Stimulated activated naive B cell treated with anti-CD40 and anti-IgM and Interleukin-4, amounts not matched to agents 10 μg/mL and 1 μg/mL and 100 μg/mL, for 72 hours (primary cell): ENCODE measurements around the gene SPIRE2.
A peak's percentile ranks its signal among the peaks of the same experiment; 100 is the strongest.
"Not testable (repeated sequence)": the region's sequence is repeated elsewhere in the genome, so short reads cannot be mapped to it uniquely, and the experiment has no call there.

Source experiments
- ATAC-seq, 2 donors: fragments of 150-1000 bp; cut with Tn5 transposase; replicated peaks; 2 replicates each; pipeline ENCODE4 v1.10.0; 2021; ENCODE audit warnings: moderate library complexity in 1 of 2
- DNase-seq: peaks from one replicate; pipeline ENCODE4 v3.0.0; 2021
- H3K27ac Mint-ChIP-seq: one replicate; pipeline ENCODE4 v1.8.0; 2022; ENCODE audit warnings: mild to moderate bottlenecking, mixed read lengths
- H3K27me3 Mint-ChIP-seq, 2 donors: one replicate each; pipeline ENCODE4 v1.8.0; 2022; ENCODE audit warnings: mixed read lengths in 2 of 2
- H3K36me3 Mint-ChIP-seq, 2 donors: one replicate each; pipeline ENCODE4 v1.8.0; 2022; ENCODE audit warnings: mixed read lengths in 2 of 2, mild to moderate bottlenecking in 1 of 2
- H3K4me1 Mint-ChIP-seq, 2 donors: one replicate each; pipeline ENCODE4 v1.8.0; 2022; ENCODE audit warnings: mixed read lengths in 2 of 2, mild to moderate bottlenecking in 1 of 2
- H3K4me3 Mint-ChIP-seq, 2 donors: one replicate each; pipeline ENCODE4 v1.8.0; 2022; ENCODE audit warnings: mild to moderate bottlenecking in 2 of 2, mixed read lengths in 2 of 2, moderate library complexity in 1 of 2
- H3K9me3 Mint-ChIP-seq, 2 donors: one replicate each; pipeline ENCODE4 v1.8.0; 2022; ENCODE audit warnings: mixed read lengths in 2 of 2, mild to moderate bottlenecking in 1 of 2

Gene SPIRE2

DNA sequence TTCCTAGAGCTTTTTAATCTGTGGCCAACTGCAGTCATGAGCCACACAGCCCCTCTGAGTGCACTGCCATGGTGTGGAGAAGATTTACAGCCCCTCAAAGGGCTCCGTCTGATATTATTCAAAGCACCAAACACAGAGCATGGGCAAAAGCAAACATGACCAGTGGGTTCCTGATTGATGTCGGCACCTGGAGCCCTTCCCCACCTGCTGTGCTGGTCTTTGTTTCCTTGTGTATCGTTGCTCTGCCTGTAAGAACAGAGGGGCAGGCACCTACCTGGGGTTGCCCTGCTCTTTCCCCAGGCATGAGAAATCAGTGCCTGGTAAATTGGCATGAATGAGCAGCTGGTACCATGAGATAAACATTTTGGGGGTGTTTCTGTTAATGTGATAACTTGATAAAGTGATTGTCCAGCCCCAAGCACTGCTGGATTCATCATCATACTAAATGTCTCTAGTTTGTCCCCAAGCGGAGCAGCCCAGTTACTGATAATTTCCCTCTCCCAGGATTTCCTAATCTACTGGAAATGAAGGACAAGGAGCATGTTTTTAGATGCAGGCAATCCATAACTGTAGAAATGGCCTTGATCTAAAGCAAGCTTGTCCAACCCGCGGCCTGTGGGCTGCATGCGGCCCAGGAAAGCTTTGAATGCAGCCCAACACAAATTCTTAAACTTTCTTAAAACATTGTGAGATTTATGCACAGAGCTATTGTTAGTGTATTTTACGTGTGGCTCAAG is 5.0 kb upstream of the SPIRE2 start:
- Mint-ChIP-seq H3K27me3 (peaks cover 5 to 11% of the 10 kb centered on the region in 2 donors), H3K4me1 (peaks cover 6 to 11% of the 10 kb centered on the region in 2 donors), H3K4me3 (no peak overlapping the region), H3K9me3 (no peaks in the 10 kb centered on the region), H3K27ac (no peak overlapping the region), H3K36me3 (peaks cover 0 to 2% of the 10 kb centered on the region in 2 donors)
- ATAC-seq (no peak), DNase-seq (no peak)

DNA sequence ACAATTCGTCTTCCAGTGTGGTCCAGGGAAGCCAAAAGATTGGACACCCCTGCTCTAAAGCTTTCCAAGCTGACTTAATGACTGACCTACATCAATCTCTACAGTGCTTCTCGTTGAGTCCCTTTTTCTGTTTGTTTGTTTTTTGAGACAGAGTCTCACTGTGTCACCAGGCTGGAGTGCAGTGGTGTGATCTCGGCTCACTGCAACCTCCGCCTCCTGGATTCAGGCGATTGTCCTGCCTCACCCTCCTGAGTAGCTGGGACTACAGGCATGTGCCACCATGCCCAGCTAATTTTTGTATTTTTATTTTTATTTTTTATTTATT is 4.5 kb upstream of the SPIRE2 start:
- H3K9me3 Mint-ChIP-seq, ATAC-seq, H3K4me3 Mint-ChIP-seq, H3K36me3 Mint-ChIP-seq, H3K27ac Mint-ChIP-seq, H3K4me1 Mint-ChIP-seq, DNase-seq: not testable (repeated sequence)
- H3K27me3 Mint-ChIP-seq, result peaks cover 5 to 12% of the 10 kb centered on the region in 2 donors

DNA sequence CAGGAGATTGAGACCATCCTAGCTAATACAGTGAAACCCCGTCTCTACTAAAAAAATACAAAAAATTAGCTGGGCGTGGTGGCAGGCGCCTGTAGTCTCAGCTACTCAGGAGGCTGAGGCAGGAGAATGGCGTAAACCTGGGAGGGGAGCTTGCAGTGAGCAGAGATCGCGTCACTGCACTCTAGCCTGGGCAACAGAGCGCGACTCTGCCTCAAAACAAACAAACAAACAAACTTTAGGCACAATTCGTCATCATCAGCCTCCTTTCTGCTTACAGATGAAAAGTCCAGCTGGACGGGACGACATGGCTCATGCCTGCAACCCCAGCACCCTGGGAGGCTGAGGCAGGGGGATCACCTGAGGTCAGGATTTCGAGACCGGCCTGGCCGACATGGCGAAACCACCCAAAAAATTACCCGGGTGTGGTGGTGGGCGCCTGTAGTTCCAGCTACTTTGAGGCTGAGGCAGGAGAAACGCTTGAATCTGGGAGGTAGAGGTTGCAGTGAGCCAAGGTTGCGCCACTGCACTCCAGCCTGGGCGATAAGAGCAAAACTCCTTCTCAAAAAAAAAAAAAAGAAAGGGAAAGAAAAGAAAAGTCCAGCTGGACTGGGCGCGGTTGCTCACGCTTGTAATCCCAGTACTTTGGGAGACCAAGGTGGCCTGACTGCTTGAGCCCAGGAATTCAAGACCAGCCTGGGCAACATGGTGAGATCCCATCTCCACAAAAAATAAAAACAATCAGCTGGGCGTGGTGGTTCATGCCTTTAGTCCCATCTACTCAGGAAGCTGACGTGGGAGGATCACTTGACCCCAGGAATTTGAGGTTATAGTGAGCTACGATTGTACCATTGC is 1.5 kb upstream of the SPIRE2 start:
- peaks cover 0 to 2% of the 10 kb centered on the region in 2 donors for H3K36me3 Mint-ChIP-seq
- H3K9me3 Mint-ChIP-seq, result no peaks in the 10 kb centered on the region
- no peak for DNase-seq
- ATAC-seq, result no peak
- peaks cover 23 to 40% of the 10 kb centered on the region in 2 donors for H3K27me3 Mint-ChIP-seq
- no peak overlapping the region for H3K27ac Mint-ChIP-seq
- H3K4me1 Mint-ChIP-seq, result peaks cover 0 to 6% of the 10 kb centered on the region in 2 donors
- no peak overlapping the region for H3K4me3 Mint-ChIP-seq

DNA sequence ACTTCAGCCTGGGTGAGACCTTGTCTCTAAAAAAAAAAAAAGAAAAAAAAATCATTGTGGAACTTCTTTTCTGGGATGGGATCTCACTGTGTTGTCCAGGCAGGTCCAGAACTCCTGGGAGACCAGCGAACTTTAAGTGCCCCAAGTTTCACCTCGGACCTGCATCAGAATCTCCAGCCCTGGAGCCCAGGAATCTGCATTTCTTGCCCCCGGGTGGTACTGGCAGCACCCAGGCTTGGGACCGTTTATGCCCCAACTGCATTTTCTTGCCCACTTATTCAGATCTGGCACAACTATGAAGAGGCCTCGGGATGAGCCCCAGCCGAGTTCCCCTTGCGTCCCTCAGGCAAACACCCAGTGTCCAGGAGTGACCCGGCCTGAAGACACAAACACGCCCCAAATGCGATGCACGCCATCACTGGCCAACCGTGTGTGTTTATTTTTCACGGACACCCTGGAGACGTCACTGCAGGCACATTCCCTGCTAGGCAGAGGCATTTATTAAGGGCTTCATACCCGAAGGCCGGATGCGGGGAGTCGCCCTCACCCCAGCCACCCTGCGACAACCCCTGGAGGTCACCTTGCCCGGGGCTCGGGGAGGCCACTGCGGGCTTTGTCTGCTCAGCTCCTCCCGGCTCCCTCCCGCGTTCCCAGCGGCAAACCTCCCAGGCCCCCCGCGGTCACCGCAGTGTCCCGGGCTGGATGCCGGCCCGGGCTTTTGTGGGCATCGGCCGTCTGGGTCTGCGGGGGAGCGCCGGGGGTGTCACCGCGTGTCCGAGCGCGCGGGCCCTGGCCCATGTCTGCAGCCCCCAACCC is 684 bp upstream of the SPIRE2 start:
- no peaks in the 10 kb centered on the region for H3K9me3 Mint-ChIP-seq
- H3K27me3 Mint-ChIP-seq, result peaks cover 31 to 48% of the 10 kb centered on the region in 2 donors
- H3K36me3 Mint-ChIP-seq, result peaks cover 0 to 9% of the 10 kb centered on the region in 2 donors
- peaks cover 0 to 6% of the 10 kb centered on the region in 2 donors for H3K4me1 Mint-ChIP-seq
- H3K27ac Mint-ChIP-seq, result no peak overlapping the region
- peak overlapping the region; percentile 41 for H3K4me3 Mint-ChIP-seq
- DNase-seq, result no peak
- no peak for ATAC-seq

DNA sequence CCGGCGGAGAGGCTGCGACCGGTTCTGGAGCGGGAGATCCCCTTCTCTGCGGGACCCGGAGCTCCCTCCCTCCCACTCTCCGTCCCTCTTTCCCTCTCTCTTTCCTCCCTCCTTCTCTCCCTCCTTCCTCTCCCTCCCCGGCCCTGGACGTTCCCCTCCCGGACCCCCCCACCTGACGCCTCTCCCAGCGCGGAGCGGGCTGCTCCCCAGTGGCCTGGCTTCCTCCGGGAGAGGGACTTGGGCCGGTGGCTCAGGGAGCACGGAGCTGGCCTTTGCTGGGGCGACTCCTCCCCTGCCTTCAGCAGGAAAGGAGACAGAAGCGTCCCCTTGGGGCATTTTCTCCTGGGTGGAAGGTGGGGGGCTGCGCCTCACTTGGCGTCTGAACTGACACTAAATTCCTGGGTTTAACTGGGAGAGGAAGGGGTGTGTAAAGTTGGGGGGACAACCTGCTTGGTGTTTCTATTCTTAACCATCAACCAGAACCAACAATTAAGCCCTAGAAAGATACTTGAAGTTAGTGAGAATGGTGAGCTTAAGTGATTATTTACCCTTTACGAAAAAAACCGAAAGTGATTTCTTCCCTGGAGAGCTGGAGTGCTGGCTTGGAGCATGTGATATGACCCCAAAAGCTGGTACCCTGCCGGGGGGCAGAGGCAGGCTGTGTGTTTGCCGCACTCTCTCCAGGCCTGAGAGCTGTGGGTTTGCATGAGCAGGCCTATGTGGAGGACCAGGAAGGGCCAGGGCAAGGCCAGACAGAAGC is 775 bp downstream of the SPIRE2 start:
- peaks cover 32 to 60% of the 10 kb centered on the region in 2 donors for H3K27me3 Mint-ChIP-seq
- no peak for DNase-seq
- H3K9me3 Mint-ChIP-seq, result no peaks in the 10 kb centered on the region
- peaks cover 0 to 6% of the 10 kb centered on the region in 2 donors for H3K4me1 Mint-ChIP-seq
- H3K27ac Mint-ChIP-seq, result no peak overlapping the region
- peak overlapping the region; percentile 16 to 60 for H3K4me3 Mint-ChIP-seq
- peaks cover 0 to 9% of the 10 kb centered on the region in 2 donors for H3K36me3 Mint-ChIP-seq
- ATAC-seq, result no peak

DNA sequence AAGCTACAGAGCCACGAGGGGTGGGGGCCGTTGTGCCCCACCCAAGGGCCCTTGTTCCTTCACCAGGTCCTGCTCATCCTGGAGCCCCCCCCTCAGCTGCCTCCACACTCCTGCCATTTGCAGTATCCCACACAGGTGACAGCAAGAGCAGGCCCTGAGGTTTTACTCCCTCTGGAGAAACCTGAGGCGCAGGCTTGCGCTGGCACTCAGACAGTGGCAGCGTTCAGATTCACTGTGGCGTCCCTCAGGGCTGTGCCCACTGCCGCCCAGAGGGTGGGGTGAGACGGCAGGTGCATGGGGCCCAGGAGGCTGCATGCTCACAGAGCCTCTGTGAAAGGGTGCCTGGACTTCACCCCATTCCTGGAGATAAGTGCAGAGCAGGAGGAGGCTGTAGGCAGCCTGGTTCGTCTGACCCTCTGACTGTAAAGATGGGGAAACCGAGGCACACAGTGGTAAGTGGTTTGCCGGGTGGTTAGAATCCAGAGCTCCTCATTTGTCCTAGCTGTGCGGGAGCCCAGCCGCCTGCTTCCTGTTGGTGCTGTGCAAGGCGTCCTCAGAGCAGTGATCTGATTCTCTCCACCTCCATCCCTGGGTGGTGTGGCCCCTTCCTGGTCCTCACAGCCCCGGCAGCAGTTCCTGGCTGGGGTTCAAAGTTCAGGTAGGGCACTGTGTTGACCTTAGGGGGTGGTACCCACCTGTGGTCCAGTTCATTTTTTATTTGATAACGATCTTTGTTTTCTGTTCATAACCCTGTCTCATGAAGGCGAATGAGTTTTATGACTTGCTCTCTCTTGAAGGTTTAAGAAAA is 1.6 kb downstream of the SPIRE2 start:
- H3K27me3 Mint-ChIP-seq, result peaks cover 32 to 60% of the 10 kb centered on the region in 2 donors
- no peak overlapping the region for H3K4me3 Mint-ChIP-seq

DNA sequence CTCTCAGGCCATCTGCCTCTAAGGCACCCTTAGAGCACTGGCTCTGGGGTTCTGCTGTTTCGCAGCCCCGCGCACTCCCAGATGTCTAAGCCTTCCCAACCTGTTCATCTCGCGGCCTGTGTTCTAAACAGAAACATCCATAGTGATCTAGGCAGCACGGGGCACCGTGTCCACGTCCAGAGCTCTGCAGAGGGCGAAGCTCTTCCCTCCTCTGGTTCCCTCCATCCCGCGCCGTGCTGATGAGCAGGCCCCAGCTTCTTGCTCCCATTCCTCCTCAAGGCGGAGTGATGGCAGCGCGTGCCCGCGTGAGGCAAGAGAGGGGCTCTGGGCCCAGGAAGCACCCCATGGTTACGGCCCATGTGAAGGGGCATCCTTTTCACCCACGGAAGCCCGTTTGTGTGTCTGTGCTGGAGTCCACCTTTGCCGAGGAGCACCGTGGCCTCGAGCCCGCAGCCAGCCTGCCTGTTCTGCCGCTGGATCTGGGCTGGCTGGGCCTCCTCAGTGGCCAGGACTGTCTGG is 3.6 kb downstream of the SPIRE2 start:
- Mint-ChIP-seq H3K9me3 (no peaks in the 10 kb centered on the region), H3K36me3 (peaks cover 0 to 9% of the 10 kb centered on the region in 2 donors), H3K4me3 (no peak overlapping the region), H3K27me3 (peaks cover 27 to 56% of the 10 kb centered on the region in 2 donors), H3K4me1 (peaks cover 0 to 6% of the 10 kb centered on the region in 2 donors), H3K27ac (no peak overlapping the region)
- ATAC-seq (no peak), DNase-seq (no peak)

More for the DNA sequence above, 1.6 kb downstream of the SPIRE2 start:
- ATAC-seq (no peak), DNase-seq (no peak)
- Mint-ChIP-seq H3K9me3 (no peaks in the 10 kb centered on the region), H3K4me1 (peaks cover 0 to 6% of the 10 kb centered on the region in 2 donors), H3K27ac (no peak overlapping the region), H3K36me3 (peaks cover 0 to 9% of the 10 kb centered on the region in 2 donors)

DNA sequence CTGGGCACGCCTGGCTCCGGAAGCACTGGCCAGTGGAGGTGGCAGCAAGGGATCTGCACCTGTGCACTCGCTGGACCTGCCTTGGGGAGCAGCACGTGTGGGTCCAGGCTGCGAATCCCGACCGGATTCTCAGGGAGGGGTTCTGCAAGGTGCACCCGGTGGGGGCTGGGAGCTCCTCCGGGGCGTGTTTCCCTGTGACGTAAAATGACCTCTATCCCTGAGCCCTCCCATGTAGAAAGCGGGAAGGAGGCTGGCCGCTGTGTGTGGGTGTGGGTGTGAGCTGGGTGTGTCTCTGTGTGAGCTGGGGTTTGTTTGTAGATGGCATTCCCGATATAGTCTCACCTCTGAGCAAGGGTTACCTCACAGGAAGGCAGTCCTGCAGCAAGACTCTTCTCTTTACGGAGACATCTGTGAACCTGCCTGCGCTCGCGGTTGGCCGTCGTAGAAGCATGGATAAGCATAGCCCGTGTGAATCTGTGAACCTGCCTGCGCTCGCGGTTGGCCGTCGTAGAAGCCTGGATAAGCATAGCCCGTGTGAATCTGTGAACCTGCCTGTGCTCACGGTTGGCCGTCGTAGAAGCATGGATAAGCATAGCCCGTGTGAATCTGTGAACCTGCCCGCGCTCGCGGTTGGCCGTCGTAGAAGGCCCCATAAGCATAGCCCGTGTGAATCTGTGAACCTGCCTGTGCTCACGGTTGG is 5.5 kb downstream of the SPIRE2 start:
- DNase-seq, H3K27ac Mint-ChIP-seq, ATAC-seq, H3K9me3 Mint-ChIP-seq, H3K4me3 Mint-ChIP-seq, H3K36me3 Mint-ChIP-seq: not testable (repeated sequence)
- Mint-ChIP-seq H3K27me3 (peaks cover 27 to 48% of the 10 kb centered on the region in 2 donors), H3K4me1 (peaks cover 9 to 23% of the 10 kb centered on the region in 2 donors)

DNA sequence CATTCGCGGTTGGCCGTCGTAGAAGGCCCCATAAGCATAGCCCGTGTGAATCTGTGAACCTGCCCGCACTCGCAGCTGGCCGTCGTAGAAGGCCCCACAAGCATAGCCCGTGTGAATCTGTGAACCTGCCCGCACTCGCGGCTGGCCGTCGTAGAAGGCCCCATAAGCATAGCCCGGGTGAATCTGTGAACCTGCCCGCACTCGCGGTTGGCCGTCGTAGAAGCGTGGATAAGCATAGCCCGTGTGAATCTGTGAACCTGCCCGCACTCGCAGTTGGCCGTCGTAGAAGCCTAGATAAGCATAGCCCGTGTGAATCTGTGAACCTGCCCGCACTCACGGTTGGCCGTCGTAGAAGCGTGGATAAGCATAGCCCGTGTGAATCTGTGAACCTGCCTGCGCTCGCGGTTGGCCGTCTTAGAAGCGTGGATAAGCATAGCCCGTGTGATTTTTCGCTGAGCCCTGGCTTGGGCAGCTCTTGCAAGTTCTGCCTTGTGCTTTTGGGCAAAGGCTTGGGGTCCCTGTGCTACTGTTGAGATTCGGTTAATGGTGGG is 6.6 kb downstream of the SPIRE2 start:
- Mint-ChIP-seq H3K4me1 (peaks cover 9 to 18% of the 10 kb centered on the region in 2 donors), H3K27me3 (peaks cover 20 to 37% of the 10 kb centered on the region in 2 donors)
- ATAC-seq, H3K27ac Mint-ChIP-seq, H3K4me3 Mint-ChIP-seq, H3K9me3 Mint-ChIP-seq, DNase-seq, H3K36me3 Mint-ChIP-seq: not testable (repeated sequence)

DNA sequence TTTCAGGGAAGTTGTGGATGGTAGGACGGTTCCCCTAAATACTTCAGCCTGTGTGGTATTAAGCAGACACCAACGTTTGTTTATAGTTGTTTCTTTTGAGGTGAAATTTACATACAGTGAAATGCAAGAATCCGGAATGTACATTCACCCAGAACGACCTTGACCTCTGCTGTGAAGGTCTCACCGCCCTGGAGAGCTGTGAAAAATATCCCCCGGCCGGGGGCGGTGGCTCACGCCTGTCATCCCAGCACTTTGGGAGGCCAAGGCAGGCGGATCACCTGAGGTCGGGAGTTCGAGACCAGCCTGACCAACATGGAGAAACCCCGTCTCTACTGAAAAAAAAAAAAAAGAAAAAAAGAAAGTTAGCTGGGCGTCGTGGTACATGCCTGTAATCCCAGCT is 8.2 kb downstream of the SPIRE2 start:
- not testable (repeated sequence) for H3K9me3 Mint-ChIP-seq, H3K36me3 Mint-ChIP-seq, DNase-seq, H3K27ac Mint-ChIP-seq, ATAC-seq
- peaks cover 12 to 23% of the 10 kb centered on the region in 2 donors for H3K27me3 Mint-ChIP-seq
- peaks cover 9 to 18% of the 10 kb centered on the region in 2 donors for H3K4me1 Mint-ChIP-seq
- H3K4me3 Mint-ChIP-seq, result peak overlapping the region in 1 of 2 donors; percentile 44

DNA sequence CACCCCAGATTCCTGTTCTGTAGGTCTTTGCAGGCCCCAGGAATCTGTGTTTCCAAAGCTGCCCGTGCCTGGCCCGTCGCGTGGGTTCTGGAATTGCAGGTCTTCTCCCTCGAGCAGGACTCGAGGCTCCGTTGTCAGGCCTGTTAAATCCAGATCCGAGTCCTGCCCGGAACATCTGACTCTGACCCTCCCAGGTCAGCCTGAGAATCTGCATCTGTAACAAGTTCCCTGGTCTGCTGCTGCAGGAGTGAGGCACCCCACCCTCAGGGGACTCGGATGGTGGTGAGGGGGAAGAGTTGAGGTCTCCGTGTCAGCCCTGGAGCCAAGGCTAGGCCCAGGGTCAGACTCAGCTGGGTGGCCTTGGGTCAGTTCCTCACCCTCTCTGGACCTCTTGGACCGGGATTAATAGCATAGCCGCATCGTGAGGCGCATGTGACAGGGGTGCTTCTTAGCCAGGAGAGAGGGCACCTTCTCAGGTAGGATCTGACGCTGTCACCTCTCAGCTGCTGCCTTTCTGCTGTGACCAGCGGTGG is 8.8 kb downstream of the SPIRE2 start:
- DNase-seq, result no peak
- peak overlapping the region in 1 of 2 donors; percentile 72 for H3K4me3 Mint-ChIP-seq
- peaks cover 0 to 4% of the 10 kb centered on the region in 2 donors for H3K36me3 Mint-ChIP-seq
- peak in 1 of 2 donors; percentile 15 for ATAC-seq
- H3K9me3 Mint-ChIP-seq, result no peaks in the 10 kb centered on the region
- no peak overlapping the region for H3K27ac Mint-ChIP-seq
- peaks cover 6 to 17% of the 10 kb centered on the region in 2 donors for H3K27me3 Mint-ChIP-seq
- H3K4me1 Mint-ChIP-seq, result peaks cover 9 to 18% of the 10 kb centered on the region in 2 donors

DNA sequence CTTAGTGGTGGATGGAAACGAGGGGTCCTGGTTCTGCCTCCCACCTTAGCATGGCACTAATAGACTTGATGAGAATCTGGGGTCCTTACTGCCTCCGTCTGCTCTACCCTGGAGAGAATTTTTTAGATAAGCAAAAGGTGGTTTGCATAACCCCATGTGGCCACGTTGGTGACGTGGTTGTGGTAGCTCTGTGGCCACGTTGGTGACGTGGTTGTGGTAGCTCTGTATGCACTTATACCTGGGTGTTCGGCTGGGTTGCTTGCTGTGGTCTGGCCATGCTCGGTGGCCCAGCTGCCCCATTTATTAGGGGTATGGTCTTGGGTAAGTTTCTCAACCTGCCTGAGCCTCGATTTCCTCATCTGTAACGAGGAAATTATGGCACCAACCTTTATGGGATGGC is 13.0 kb downstream of the SPIRE2 start:
- Mint-ChIP-seq H3K27me3 (peaks cover 0 to 7% of the 10 kb centered on the region in 2 donors), H3K36me3 (no peaks in the 10 kb centered on the region), H3K9me3 (no peaks in the 10 kb centered on the region), H3K27ac (no peak overlapping the region), H3K4me1 (peaks cover 13 to 36% of the 10 kb centered on the region in 2 donors), H3K4me3 (no peak overlapping the region)
- ATAC-seq (peak in 1 of 2 donors; percentile 57), DNase-seq (no peak)
